Esophagus (tissue), 2 donors: ENCODE data around the gene ARHGEF18. TPM values are rescaled to one million over a fixed set of nuclear protein-coding genes. Genes with fewer than 3 reads are reported as not detected.

Experiments used
- H3K27ac ChIP-seq, 2 donors: one replicate each; pipeline ENCODE4 v1.5.1; 2013; ENCODE audit warnings: low read depth in 2 of 2, mild to moderate bottlenecking in 2 of 2, inconsistent platforms in 1 of 2, low read length in 1 of 2, moderate library complexity in 1 of 2
- H3K27me3 ChIP-seq, 2 donors: one replicate each; pipeline ENCODE4 v1.6.1; 2013; ENCODE audit warnings: low read length in 2 of 2, control low read depth in 1 of 2, mild to moderate bottlenecking in 1 of 2; ENCODE audit not compliant: insufficient read depth in 2 of 2, control insufficient read depth in 1 of 2
- H3K36me3 ChIP-seq, 2 donors: one replicate each; pipeline ENCODE4 v1.6.1; 2013; ENCODE audit warnings: low read length in 1 of 2; ENCODE audit not compliant: control insufficient read depth in 2 of 2, insufficient read depth in 2 of 2
- H3K4me1 ChIP-seq, 2 donors: one replicate each; pipeline ENCODE4 v1.6.1; 2013; ENCODE audit warnings: low read length in 1 of 2; ENCODE audit not compliant: control insufficient read depth in 2 of 2, insufficient read depth in 2 of 2
- H3K4me3 ChIP-seq, 2 donors: one replicate each; pipeline ENCODE4 v1.5.1; 2013; ENCODE audit warnings: low read length in 2 of 2, mild to moderate bottlenecking in 2 of 2, low read depth in 1 of 2, moderate library complexity in 1 of 2
- H3K9me3 ChIP-seq, 2 donors: one replicate each; pipeline ENCODE4 v1.6.1; 2013; ENCODE audit warnings: mild to moderate bottlenecking in 2 of 2, low read depth in 1 of 2, low read length in 1 of 2, moderate library complexity in 1 of 2; ENCODE audit not compliant: control insufficient read depth in 2 of 2, insufficient read depth in 1 of 2
- WGBS, 2 donors: extraction: QIAGEN DNeasy Blood & Tissue Kit; methylation state at CpG; one replicate each; pipeline ENCODE4 v1.1.7; 2013; 5-methylcytosine and 5-hydroxymethylcytosine counted together
- polyA plus RNA-seq, 2 donors: library from polyadenylated mRNA; stranded (reverse); fragments of 200-250 nt; gene quantifications; one replicate each; pipeline ENCODE4 v1.2.3, GENCODE V29; 2013
- donor health status: healthy with polysubstance abuse.
- donor health status: Bipolar disorder and iron deficiency.

Gene ARHGEF18
- polyA plus RNA-seq, 2 donors: 15.7 to 25.2 TPM

DNA sequence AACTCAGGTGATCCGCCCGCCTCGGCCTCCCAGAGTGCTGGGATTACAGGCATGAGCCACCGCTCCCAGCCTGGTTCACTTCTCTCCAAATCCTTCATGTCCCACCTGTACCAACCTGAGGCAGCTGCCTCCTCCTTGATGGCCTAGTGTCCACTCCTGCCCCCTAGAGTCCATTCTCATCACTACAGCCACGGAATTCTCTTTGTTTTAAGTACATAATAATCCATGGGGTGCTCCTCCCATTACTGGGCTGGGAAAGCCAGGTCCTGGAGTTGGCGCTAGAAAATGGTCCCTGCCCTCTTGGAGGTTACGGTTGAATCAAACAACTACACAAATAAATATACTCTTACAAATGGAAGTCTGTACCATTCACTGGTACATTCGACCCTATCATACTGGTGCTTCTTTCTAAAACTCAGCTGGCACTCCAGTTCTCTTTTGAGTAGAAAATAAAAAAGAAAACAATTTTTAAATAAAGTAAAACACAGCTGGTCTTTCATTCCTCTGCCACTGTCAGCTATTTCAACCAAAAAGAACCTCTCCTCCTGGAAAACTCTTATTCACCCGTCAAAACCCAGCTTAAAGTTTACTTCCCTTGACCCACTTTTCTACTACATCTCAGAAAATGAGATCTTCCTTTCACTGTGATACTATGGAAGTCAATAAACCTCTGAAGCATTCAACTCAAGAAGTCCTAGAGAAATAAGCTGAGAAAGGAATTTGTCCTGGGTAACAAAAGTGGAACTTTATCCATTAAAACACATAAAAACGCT is 22.4 kb upstream of the ARHGEF18 start:
- no peak overlapping the region for H3K27ac ChIP-seq
- H3K4me1 ChIP-seq: no peaks in the 10 kb centered on the region
- peaks cover 0 to 3% of the 10 kb centered on the region in 2 donors for H3K27me3 ChIP-seq
- H3K36me3 ChIP-seq: no peaks in the 10 kb centered on the region
- H3K9me3 ChIP-seq: no peaks in the 10 kb centered on the region
- WGBS, 2 donors: 73 to 81% methylated on average over 10 of the region's 10 CpGs
- H3K4me3 ChIP-seq: no peak overlapping the region

DNA sequence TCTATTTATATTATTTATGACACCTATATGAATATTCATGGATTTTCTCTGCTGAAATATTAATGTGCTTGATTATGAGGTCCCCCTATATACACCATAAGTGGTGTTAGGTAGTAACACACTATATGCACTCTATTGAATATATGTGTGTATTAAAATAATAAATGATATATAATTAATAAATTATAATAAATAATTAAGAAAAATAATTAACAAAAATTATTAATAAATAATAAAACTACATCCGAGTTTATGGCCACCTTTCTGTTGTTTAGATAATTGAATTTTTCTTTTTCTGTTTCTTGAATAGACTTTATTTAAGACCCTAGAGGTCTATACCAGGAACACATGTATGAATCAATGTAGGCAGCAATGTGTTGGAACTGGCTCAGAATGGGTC is 20.9 kb upstream of the ARHGEF18 start:
- Histone ChIP-seq H3K4me3 (no peak overlapping the region), H3K27ac (no peak overlapping the region), H3K4me1 (no peaks in the 10 kb centered on the region), H3K9me3 (no peaks in the 10 kb centered on the region), H3K36me3 (no peaks in the 10 kb centered on the region), H3K27me3 (peaks cover 0 to 3% of the 10 kb centered on the region in 2 donors)
- 82 to 86% methylated on average over 1 of the region's 1 CpG for WGBS, 2 donors

DNA sequence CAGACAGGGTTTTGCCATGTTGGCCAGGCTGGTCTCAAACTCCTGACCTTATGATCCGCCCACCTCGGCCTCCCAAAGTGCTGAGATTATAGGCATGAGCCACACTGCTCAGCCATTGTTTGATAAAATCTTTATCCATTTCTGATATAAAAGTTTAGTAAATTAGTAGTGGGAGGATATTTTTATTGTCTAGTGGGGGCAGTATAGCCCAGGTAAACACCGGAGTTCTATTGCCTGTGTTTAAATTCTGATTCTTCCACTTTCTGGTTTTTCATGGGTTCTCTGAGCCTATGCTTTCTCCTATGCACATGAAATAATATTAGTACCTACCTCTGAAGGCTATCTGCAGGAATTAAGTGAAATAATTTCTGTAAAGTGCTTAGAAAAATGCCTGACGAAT is 20.1 kb upstream of the ARHGEF18 start:
- H3K27ac ChIP-seq: no peak overlapping the region

DNA sequence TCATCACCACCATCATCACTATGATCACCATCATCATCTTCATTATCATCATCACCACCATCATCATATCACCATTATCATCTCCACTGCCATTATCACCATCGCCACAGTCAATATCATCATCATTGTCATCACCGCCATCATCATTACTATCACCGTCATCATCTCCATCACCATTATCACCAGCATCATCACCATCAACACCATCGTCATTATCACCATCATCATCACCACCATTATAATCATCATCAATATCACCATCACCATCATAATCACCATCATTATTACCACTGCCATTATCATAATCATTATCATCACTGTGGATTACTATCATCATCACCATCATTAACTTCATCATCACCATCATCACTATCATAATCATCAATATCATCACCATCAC is 17.3 kb upstream of the ARHGEF18 start:
- H3K27me3 ChIP-seq: peaks cover 0 to 3% of the 10 kb centered on the region in 2 donors
- no peaks in the 10 kb centered on the region for H3K4me1 ChIP-seq
- WGBS, 2 donors: 89 to 90% methylated on average over 4 of the region's 4 CpGs
- no peaks in the 10 kb centered on the region for H3K9me3 ChIP-seq
- H3K36me3 ChIP-seq: no peaks in the 10 kb centered on the region
- no peak overlapping the region for H3K27ac ChIP-seq
- no peak overlapping the region for H3K4me3 ChIP-seq

More for the DNA sequence above, 20.1 kb upstream of the ARHGEF18 start:
- no peaks in the 10 kb centered on the region for H3K36me3 ChIP-seq
- no peaks in the 10 kb centered on the region for H3K9me3 ChIP-seq
- H3K4me3 ChIP-seq: no peak overlapping the region
- H3K4me1 ChIP-seq: no peaks in the 10 kb centered on the region
- H3K27me3 ChIP-seq: peaks cover 0 to 3% of the 10 kb centered on the region in 2 donors
- WGBS, 2 donors: 91 to 92% methylated on average over 4 of the region's 4 CpGs

DNA sequence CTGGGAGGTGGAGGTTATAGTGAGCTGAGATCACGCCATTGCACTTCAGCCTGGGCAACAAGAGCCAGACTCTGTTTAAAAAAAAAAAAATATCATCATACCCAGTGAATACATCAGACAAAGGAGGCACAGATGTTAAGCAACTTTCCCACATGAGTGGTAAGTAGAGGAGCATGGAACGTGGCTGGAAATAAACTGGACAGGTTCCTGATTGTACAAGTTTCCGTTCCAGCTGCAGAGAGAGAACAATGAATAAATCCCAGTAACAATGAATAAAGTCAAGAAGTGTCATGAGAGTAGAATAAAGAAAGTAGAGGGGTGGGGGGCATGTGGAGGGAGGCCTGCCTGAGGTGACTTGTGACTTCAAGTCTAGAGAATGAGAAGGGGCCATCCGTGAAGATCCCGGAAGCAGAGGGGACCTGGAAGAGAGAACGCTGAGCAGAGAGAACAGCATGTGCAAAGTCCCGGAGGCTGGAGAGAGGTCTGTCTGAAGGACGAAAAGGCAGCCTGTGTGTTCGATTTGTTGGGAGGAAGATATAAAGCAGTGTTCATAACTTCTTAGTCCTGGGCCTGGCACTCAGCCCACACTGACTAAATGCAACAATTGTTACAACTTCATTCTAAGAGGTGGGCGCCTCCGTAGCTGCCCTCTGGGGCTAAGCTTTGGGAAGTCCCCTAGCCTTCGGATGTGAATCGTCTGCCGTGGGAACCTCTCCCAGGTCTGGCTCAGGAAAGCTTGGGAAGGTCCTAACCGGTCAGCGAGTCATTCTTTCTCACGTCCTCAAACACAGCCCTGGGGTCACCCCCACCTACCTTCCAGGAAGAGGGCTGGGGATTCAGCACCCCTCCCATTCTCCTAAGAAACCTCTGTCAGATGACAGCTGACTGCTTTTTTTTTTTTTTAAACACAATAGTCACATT is 15.3 kb upstream of the ARHGEF18 start:
- no peaks in the 10 kb centered on the region for H3K9me3 ChIP-seq
- H3K4me3 ChIP-seq: no peak overlapping the region
- no peaks in the 10 kb centered on the region for H3K4me1 ChIP-seq
- 47 to 56% methylated on average over 17 of the region's 17 CpGs for WGBS, 2 donors
- no peaks in the 10 kb centered on the region for H3K27me3 ChIP-seq
- H3K36me3 ChIP-seq: no peaks in the 10 kb centered on the region
- H3K27ac ChIP-seq: no peak overlapping the region

DNA sequence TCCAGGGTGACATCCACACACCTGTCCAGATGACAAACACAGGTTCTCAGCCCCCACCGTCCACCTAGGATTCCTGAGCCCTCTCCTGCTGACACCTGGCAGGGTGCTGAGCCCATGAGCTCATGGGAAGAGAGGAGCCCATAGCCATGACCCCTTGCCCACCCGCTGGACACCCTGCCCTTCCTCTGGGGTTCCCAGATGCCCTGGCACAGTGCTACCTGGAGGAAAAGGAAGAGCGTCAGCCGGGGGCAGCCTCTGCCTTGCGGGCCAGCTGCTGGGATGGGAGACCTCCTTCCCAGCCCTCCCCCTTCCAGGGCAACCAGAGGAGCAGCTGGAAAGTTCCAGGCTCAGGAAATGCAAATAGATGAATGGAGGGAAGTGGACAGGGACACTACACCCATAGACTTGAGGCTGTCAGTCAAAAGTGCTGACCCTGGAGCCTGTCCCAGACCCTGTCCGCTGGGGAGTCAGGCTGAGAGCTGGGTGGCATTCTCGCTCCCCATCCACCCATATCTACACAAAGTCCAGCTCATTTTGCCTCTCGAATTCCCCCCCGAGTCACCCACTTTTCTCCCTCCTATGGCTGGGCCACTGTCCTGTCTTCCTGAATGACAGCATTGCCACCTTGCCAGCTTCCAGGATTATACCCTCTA is 12.3 kb upstream of the ARHGEF18 start:
- WGBS, 2 donors: 80 to 81% methylated on average over 9 of the region's 9 CpGs

DNA sequence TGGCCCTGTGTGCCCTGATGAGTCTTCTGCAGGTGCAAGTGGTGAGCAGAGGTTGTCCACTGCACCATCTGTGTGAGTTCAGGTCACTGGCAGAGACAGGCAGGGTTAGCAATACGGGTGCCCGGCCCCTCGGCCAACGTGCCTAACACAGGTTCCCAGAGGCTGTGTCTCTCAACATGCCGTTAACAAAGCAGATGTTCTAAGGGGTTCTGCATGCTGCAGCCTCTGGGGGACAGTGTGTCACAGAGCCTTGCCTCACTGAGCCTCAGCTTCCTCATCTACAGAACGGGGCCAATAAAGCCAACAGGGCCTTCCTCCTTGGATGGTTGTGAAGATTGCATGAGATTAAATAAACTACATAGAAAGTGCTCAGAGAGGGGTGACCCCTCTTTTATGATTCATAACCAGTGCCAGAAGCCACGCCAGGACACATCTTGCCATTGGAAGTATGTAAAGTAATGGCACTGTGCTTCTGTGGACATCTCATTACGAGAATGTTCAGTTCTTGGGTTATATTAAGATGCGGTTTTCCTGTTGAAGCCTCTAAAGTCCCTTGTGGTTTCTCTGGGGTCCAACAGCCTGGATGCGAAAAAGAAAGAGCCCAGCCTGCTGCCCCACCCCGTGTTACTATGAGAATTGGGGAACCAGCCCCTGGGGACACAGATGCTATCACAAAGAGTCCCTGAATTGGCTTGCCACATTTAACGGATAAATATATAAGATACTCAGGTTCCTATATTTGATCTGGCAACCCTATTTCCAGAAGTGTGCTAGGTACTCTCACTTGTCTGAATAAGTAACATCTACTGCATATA is 11.2 kb upstream of the ARHGEF18 start:
- WGBS, 2 donors: 67 to 77% methylated on average over 12 of the region's 12 CpGs
- no peak overlapping the region for H3K27ac ChIP-seq
- no peaks in the 10 kb centered on the region for H3K4me1 ChIP-seq
- H3K36me3 ChIP-seq: no peaks in the 10 kb centered on the region
- no peaks in the 10 kb centered on the region for H3K9me3 ChIP-seq
- H3K27me3 ChIP-seq: no peaks in the 10 kb centered on the region
- no peak overlapping the region for H3K4me3 ChIP-seq

More for the DNA sequence above, 12.3 kb upstream of the ARHGEF18 start:
- no peaks in the 10 kb centered on the region for H3K27me3 ChIP-seq
- H3K36me3 ChIP-seq: no peaks in the 10 kb centered on the region
- H3K9me3 ChIP-seq: no peaks in the 10 kb centered on the region
- H3K4me3 ChIP-seq: no peak overlapping the region
- H3K27ac ChIP-seq: no peak overlapping the region
- H3K4me1 ChIP-seq: no peaks in the 10 kb centered on the region

DNA sequence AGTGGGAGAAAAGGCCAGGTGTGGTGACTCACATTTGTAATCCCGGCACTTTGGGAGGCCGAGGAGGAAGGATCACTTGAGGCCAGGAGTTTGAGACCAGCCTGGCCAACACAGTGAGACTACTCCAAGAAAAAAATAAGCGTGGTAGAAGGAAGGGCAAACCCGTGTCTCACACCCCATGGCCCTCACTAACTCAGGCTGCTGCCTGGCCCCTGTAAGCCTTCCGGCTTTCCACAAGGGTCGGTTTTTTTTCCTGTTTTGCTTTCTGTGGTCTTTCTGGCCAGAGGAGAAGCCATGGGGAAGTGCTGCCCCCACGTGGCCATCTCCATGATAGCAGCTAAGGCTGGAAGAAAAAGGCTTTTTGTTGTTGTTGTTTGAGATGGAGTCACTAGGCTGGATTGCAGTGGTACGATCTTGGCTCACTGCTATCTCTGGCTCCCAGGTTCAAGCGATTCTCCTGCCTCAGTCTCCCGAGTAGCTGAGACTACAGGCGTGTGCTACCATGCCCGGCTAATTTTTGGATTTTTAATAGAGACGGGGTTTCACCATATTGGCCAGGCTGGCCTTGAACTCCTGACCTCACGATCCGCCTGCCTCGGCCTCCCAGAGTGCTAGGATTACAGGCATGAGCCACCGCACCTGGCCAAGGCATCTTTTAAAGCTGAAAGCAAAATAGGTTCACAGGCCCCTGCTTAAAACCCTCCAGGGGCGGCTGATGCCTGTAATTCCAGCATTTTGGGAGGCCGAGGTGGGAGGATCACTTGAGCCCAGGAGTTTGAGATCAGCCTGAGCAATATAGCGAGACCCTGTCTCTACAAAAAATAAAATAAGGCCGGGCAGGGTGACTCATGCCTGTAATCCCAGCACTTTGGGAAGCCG is 7.5 kb upstream of the ARHGEF18 start:
- Histone ChIP-seq H3K9me3 (no peaks in the 10 kb centered on the region), H3K4me3 (no peak overlapping the region), H3K27me3 (no peaks in the 10 kb centered on the region), H3K27ac (no peak overlapping the region), H3K36me3 (no peaks in the 10 kb centered on the region), H3K4me1 (no peaks in the 10 kb centered on the region)
- 34% methylated on average over 22 of the region's 22 CpGs for WGBS, 2 donors
